GM21423 (cell line): ENCODE measurements around the gene AKAP14.
"Not testable (repeated sequence)": the region's sequence is repeated elsewhere in the genome, so short reads cannot be mapped to it uniquely, and the experiment has no call there.

Experiments
- ATAC-seq: cut with Tn5 transposase; IDR thresholded peaks from one replicate; pipeline ENCODE4 v1.9.1; 2021; ENCODE audit warnings: mild to moderate bottlenecking, moderate library complexity; ENCODE audit not compliant: unreplicated experiment

AKAP14 gene

GRCh38 chrX:119895843-119896326 is at the start of gene AKAP14:
Gene AKAP14, plus strand, starts transcription at chrX:119895893. Its CDS starts 7,331 bp downstream, at chrX:119903224.
- ATAC-seq: no peak

GRCh38 chrX:119852382-119853353 is 43.0 kb upstream of the AKAP14 start, which contains the start of gene UPF3B:
Gene UPF3B, minus strand, starts transcription at chrX:119852963. Its CDS starts 35 bp downstream, at chrX:119852928.
- peak; percentile 96 for ATAC-seq

- no peak for ATAC-seq
Observed at GRCh38 chrX:119853444-119853843, 42.2 kb upstream of the AKAP14 start.

- peak; percentile 17 for ATAC-seq
Observed at GRCh38 chrX:119870626-119871131, 25.0 kb upstream of the AKAP14 start.

GRCh38 chrX:119871245-119871598 is 24.5 kb upstream of the AKAP14 start:
- peak; percentile 49 for ATAC-seq

- ATAC-seq: peak; percentile 94
Observed at GRCh38 chrX:119871599-119872395, 23.9 kb upstream of the AKAP14 start, which contains the start of the genes NDUFA1 and RNF113A. Gene NDUFA1, plus strand, starts transcription at chrX:119871832. Its CDS starts 80 bp downstream, at chrX:119871912. Gene RNF113A, minus strand, starts transcription at chrX:119871733. Its CDS starts 120 bp downstream, at chrX:119871613.

GRCh38 chrX:119878740-119879139 is 17.0 kb upstream of the AKAP14 start:
- ATAC-seq: no peak

GRCh38 chrX:119880076-119880475 is 15.6 kb upstream of the AKAP14 start:
- peak; percentile 44 for ATAC-seq

- ATAC-seq: peak; percentile 78
Observed at GRCh38 chrX:119880552-119881437, 14.9 kb upstream of the AKAP14 start.

GRCh38 chrX:119885554-119886428 is 9.9 kb upstream of the AKAP14 start:
- ATAC-seq: no peak

GRCh38 chrX:119887721-119888425 is 7.8 kb upstream of the AKAP14 start:
- ATAC-seq: peak; percentile 89

- ATAC-seq: not testable (repeated sequence)
Observed at GRCh38 chrX:119890626-119891025, 5.1 kb upstream of the AKAP14 start.

- ATAC-seq: not testable (repeated sequence)
Observed at GRCh38 chrX:119891961-119892692, 3.6 kb upstream of the AKAP14 start.

GRCh38 chrX:119899125-119899524 is 3.4 kb downstream of the AKAP14 start:
- ATAC-seq: no peak

- ATAC-seq: no peak
Observed at GRCh38 chrX:119900976-119901375, 5.3 kb downstream of the AKAP14 start.

- ATAC-seq: no peak
Observed at GRCh38 chrX:119916310-119916709, 20.6 kb downstream of the AKAP14 start.

- ATAC-seq: no peak
Observed at GRCh38 chrX:119917877-119918276, 22.2 kb downstream of the AKAP14 start.
